Esophagus muscularis mucosa (tissue), 4 donors: ENCODE results near the gene PAX5. TPM values are rescaled to one million over a fixed set of nuclear protein-coding genes. Genes with fewer than 3 reads are reported as not detected.

Source experiments
- DNase-seq: peaks from one replicate; pipeline ENCODE4 v3.0.0-alpha.2; 2017; ENCODE audit errors: extremely low spot score
- H3K27ac ChIP-seq, 4 donors: fragments of 200-600 bp; sonication (generic); replicated peaks in 1 of 4; 1 replicate in 3 of 4; 2 replicates in 1 of 4; pipeline ENCODE4 v1.5.1; 2016 to 2019; ENCODE audit warnings: mild to moderate bottlenecking in 1 of 4
- H3K27me3 ChIP-seq, 4 donors: fragments of 200-600 bp; sonication (generic); one replicate each; pipeline versions ENCODE4 v1.5.1 to v1.6.0; 2016 to 2019
- H3K36me3 ChIP-seq, 4 donors: fragments of 200-600 bp; sonication (generic); one replicate each; pipeline ENCODE4 v1.5.1; 2016 to 2019
- H3K4me1 ChIP-seq, 4 donors: fragments of 200-600 bp; sonication (generic); one replicate each; pipeline ENCODE4 v1.5.1; 2016 to 2019
- H3K4me3 ChIP-seq, 4 donors: fragments of 200-600 bp; sonication (generic); 1 replicate in 2 of 4; 2 replicates in 2 of 4; pipeline ENCODE4 v1.5.1; 2016 to 2019; ENCODE audit warnings: mild to moderate bottlenecking in 4 of 4, moderate library complexity in 1 of 4
- H3K9me3 ChIP-seq, 4 donors: fragments of 200-600 bp; sonication (generic); 1 replicate in 3 of 4; 2 replicates in 1 of 4; pipeline ENCODE4 v1.5.1; 2016 to 2019
- EP300 ChIP-seq: sonication (generic); formaldehyde crosslinking; IDR thresholded peaks from one replicate; pipeline ENCODE4 v1.6.1; 2017; ENCODE audit warnings: antibody characterized with exemption
- POLR2A ChIP-seq: fragments of 450-650 bp; IDR thresholded peaks from one replicate; pipeline ENCODE4 v1.6.1; 2017; ENCODE audit warnings: antibody characterized with exemption, moderate library complexity, mild to moderate bottlenecking, low read depth
- POLR2AphosphoS5 ChIP-seq, 2 donors: sonication (generic); formaldehyde crosslinking; IDR thresholded peaks; one replicate each; pipeline ENCODE4 v1.6.1; 2017; ENCODE audit warnings: antibody characterized with exemption in 2 of 2
- WGBS: methylation state at CpG from one replicate; pipeline ENCODE4 v1.1.5; 2018; 5-methylcytosine and 5-hydroxymethylcytosine counted together
- intact Hi-C: fragments of 100-400 bp; cut with DNase I; formaldehyde crosslinking; loops from one replicate; pipeline ENCODE4 v1.15.1; 2023
- total RNA-seq, 4 donors: library from RNA; depleted of rRNA; stranded (reverse); fragments of >200 nt; gene quantifications; one replicate each; pipeline versions ENCODE4 v1.1.0 to v1.2.1, GENCODE V29; 2016
- TF ChIP-seq, protein P1 (sequence below), 3 experiments: fragments of 200-600 bp in 2 of 3; fragments of 450-650 bp in 1 of 3; sonication (generic) in 2 of 3; IDR thresholded peaks; one replicate each; pipeline ENCODE4 v1.5.1; 2017 to 2019; ENCODE audit warnings: antibody characterized with exemption in 3 of 3, mild to moderate bottlenecking in 2 of 3, moderate library complexity in 1 of 3

The PAX5 gene
- total RNA-seq, 4 donors from 2014 or later: 0.17 TPM; not detected in 3

DNA sequence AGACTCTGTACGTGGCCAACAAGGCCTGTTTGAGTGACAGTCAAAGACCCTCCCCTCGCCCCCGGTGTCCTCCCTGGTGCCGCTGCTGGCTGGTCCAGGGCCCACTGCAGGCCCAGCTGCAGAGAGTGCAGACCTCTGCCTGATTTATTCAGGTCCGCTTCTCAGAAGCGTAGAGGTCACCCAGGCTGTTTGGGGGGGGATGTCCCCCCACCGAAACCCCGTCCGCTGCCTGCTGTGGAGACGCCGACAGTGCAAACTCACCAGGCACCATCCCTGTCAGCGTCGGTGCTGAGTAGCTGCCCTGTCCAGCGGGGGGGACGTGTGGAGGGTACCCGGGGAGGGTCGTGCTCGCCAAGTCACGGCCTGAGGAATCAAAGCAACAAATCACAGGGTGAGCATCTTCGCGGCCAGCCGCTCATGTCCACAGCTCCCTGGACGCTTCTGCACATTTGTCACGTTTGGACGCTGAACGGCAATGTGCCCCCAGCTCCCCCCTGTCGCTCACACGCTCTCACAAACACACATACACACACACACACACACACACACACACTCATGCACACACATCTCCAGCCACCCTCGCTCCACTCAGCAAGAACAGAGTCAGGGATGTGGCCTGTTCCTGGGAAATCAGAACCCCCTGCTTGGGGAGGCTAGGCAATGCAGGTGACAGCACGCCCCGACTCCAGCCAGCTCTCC, 152.2 kb downstream of the PAX5 start:
- H3K9me3 ChIP-seq: no peaks in the 10 kb centered on the region
- no peaks in the 10 kb centered on the region for H3K4me1 ChIP-seq
- intact Hi-C loops: no loop called here
- no peak overlapping the region for H3K4me3 ChIP-seq
- peaks cover 0 to 61% (median 0%) of the 10 kb centered on the region in 4 donors for H3K27me3 ChIP-seq
- no peak overlapping the region for H3K27ac ChIP-seq
- no peaks in the 10 kb centered on the region for H3K36me3 ChIP-seq
- WGBS: 64% methylated on average over 27 of the region's 31 CpGs
- DNase-seq: no peak
- TF ChIP-seq, protein P1, sequence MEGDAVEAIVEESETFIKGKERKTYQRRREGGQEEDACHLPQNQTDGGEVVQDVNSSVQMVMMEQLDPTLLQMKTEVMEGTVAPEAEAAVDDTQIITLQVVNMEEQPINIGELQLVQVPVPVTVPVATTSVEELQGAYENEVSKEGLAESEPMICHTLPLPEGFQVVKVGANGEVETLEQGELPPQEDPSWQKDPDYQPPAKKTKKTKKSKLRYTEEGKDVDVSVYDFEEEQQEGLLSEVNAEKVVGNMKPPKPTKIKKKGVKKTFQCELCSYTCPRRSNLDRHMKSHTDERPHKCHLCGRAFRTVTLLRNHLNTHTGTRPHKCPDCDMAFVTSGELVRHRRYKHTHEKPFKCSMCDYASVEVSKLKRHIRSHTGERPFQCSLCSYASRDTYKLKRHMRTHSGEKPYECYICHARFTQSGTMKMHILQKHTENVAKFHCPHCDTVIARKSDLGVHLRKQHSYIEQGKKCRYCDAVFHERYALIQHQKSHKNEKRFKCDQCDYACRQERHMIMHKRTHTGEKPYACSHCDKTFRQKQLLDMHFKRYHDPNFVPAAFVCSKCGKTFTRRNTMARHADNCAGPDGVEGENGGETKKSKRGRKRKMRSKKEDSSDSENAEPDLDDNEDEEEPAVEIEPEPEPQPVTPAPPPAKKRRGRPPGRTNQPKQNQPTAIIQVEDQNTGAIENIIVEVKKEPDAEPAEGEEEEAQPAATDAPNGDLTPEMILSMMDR (IDR thresholded peaks at IDR 0.05): no peak
- no peak for TF ChIP-seq POLR2A
- TF ChIP-seq POLR2AphosphoS5 (IDR thresholded peaks at IDR 0.05): no peak
- TF ChIP-seq EP300: no peak

DNA sequence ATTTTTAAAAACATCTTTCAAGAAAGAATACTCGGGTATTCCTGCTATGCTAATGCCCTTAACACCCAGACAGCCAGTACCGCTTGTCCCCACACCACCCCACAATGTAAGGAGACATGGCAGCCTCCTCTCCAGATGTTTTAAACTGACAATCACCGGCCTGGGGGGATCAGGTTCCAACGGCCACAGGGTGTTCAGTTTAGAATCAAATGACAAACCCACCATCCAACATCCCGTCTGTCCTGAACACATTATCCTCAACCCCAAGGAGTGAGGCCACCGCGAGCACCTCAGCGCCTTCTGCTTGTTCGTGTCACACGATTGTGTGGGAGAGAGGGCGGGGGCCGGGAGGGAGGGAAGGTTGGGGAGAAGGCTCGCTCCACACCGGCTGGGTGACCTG, 152.8 kb downstream of the PAX5 start:
- peaks cover 0 to 62% (median 0%) of the 10 kb centered on the region in 4 donors for H3K27me3 ChIP-seq
- 73% methylated on average over 11 of the region's 14 CpGs for WGBS
- TF ChIP-seq POLR2AphosphoS5 (IDR thresholded peaks at IDR 0.05) (no peak), POLR2A (no peak), EP300 (no peak)
- TF ChIP-seq, protein P1 (IDR thresholded peaks at IDR 0.05): no peak
- no peaks in the 10 kb centered on the region for H3K36me3 ChIP-seq
- intact Hi-C loops: no loop called here
- no peak overlapping the region for H3K4me3 ChIP-seq
- H3K4me1 ChIP-seq: no peaks in the 10 kb centered on the region
- no peak for DNase-seq
- no peak overlapping the region for H3K27ac ChIP-seq
- no peaks in the 10 kb centered on the region for H3K9me3 ChIP-seq

DNA sequence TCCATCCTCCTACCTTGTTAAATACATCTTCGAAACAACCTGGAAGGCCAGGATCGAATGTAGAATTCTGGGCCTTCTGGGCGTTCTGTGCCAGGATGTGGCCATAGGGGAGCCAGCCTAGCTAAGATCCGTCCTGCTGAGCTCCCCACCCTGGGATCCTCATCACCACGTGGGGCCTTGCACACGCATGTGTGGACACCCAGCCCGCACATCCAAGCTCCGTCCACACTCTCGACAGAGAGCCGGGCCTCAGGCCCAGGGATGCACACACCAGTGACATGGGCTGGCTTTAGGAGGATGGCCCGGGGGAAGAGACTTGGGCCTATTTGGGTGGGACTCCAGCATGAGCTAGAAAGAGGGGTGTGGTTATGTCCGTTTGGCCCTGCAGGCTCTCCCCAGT, 154.0 kb downstream of the PAX5 start:
- H3K4me3 ChIP-seq: no peak overlapping the region
- WGBS: 91% methylated on average over 12 of the region's 12 CpGs
- no peaks in the 10 kb centered on the region for H3K4me1 ChIP-seq
- TF ChIP-seq, protein P1 (IDR thresholded peaks at IDR 0.05): no peak
- TF ChIP-seq EP300 (no peak), POLR2AphosphoS5 (IDR thresholded peaks at IDR 0.05) (no peak), POLR2A (no peak)
- no peak for DNase-seq
- H3K9me3 ChIP-seq: no peaks in the 10 kb centered on the region
- H3K27ac ChIP-seq: no peak overlapping the region
- no peaks in the 10 kb centered on the region for H3K36me3 ChIP-seq
- intact Hi-C loops: no loop called here
- peaks cover 0 to 62% (median 0%) of the 10 kb centered on the region in 4 donors for H3K27me3 ChIP-seq

DNA sequence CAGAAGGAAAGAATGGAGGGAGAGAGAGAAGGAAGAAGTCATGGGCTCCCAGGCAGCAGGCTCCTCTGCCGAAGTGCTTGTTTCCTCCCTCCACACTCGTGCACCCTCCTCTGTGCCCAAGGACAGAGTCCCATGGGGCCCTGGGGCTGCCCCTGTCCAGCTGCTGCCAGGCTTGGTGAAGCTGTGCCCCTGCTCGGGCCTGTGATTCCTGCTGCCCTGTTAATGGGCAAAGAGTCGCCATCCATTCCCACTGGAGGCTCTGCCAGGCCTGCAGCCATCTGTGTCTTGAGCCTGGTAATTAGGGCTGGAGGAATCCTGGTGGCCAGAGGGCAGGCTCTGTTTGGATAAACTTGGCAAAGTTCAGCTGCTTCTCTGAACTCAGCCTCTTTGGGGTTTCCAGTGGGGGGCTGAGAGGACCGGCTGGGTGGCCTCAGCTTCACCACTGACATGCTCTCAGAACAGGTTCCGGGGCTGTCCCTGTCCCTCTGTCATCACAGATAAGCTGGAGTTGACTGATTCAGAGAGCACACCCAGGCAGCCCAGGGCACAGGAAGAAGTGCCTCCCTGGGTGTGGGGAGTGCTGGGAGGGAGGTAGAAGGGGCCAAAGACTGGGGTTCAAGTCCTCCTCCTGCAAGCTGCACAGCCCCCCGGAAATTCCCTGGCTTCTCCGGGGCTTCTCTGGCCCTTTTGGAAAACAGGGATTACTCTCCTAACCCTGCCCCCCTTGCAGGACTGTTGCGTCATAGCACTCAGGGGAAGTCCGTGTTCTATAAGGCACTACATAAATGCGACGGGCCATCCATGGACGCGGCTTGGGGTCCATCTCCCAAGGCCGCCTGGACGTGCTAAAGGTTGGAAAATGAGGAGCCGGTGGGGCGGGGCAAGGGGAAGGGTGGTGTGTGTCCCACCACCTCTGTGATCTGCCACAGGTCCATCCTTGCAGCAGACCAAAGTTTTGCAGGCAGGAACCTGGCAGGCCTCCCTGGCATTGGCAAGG, 154.8 kb downstream of the PAX5 start:
- TF ChIP-seq EP300 (no peak), POLR2AphosphoS5 (IDR thresholded peaks at IDR 0.05) (no peak), POLR2A (no peak)
- TF ChIP-seq, protein P1 (IDR thresholded peaks at IDR 0.05): no peak
- Histone ChIP-seq H3K4me1 (no peaks in the 10 kb centered on the region), H3K9me3 (no peaks in the 10 kb centered on the region), H3K4me3 (no peak overlapping the region), H3K27ac (no peak overlapping the region), H3K27me3 (peaks cover 0 to 56% (median 0%) of the 10 kb centered on the region in 4 donors), H3K36me3 (no peaks in the 10 kb centered on the region)
- no peak for DNase-seq
- intact Hi-C loops: no loop called here
- WGBS: 67% methylated on average over 15 of the region's 18 CpGs
